NCI-H526 (cell line): Measurements from ENCODE around the gene ELK3.
"Not testable (repeated sequence)": the region's sequence is repeated elsewhere in the genome, so short reads cannot be mapped to it uniquely, and the experiment has no call there.

Experiments
- DNase-seq, 2 experiments: peaks; one replicate each; lab custom pipeline; 2025; lab: John Stamatoyannopoulos, UW

ELK3 gene

GRCh38 chr12:96311191-96311590 is 117.0 kb downstream of the ELK3 start:
- DNase-seq, result no peak

DNA sequence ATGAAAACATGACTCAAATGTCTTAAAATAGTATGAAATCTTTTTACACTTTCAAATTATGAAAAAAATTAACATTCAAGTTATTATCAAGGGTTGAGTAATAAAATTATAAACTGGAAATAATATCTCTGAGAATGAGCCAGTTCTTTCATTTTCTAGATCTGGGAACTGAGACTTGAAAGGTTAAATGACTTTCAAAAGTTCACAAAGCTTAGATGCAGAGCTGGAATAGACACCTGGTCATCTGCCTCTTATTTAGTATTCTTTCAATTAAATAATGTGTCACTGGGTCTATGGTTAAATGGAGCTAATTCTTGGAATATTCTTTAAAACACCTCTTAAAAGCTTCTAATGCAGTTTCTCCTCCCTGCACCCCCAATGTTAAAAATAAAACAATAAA is 119.4 kb downstream of the ELK3 start:
- DNase-seq, result no peak

DNA sequence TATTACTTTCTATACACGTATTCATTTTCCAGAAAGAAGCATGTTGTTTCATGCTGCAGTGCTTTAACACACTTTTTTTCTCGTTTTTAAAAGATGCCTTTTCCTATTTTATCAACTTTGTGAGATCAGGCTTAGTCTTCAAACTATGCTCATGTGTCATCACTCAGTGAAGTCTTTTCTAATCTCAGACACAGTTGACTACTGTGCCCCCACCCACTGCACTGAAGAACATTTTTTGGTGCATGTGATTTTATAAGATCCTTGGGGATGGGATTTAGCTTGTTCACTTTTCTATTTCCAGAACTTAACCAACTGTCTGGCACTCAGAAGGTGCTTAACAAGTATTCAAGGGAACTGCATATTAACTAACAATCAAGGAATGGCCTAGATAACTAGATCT is 120.5 kb downstream of the ELK3 start:
- no peak for DNase-seq

- DNase-seq, result peak; percentile 28 to 32
These were observed 121.7 kb downstream of the ELK3 start for GRCh38 chr12:96315741-96316481.

GRCh38 chr12:96317801-96318200 is 123.6 kb downstream of the ELK3 start:
- not testable (repeated sequence) for DNase-seq
